Measurements from ENCODE around the gene DPEP1.

DNA sequence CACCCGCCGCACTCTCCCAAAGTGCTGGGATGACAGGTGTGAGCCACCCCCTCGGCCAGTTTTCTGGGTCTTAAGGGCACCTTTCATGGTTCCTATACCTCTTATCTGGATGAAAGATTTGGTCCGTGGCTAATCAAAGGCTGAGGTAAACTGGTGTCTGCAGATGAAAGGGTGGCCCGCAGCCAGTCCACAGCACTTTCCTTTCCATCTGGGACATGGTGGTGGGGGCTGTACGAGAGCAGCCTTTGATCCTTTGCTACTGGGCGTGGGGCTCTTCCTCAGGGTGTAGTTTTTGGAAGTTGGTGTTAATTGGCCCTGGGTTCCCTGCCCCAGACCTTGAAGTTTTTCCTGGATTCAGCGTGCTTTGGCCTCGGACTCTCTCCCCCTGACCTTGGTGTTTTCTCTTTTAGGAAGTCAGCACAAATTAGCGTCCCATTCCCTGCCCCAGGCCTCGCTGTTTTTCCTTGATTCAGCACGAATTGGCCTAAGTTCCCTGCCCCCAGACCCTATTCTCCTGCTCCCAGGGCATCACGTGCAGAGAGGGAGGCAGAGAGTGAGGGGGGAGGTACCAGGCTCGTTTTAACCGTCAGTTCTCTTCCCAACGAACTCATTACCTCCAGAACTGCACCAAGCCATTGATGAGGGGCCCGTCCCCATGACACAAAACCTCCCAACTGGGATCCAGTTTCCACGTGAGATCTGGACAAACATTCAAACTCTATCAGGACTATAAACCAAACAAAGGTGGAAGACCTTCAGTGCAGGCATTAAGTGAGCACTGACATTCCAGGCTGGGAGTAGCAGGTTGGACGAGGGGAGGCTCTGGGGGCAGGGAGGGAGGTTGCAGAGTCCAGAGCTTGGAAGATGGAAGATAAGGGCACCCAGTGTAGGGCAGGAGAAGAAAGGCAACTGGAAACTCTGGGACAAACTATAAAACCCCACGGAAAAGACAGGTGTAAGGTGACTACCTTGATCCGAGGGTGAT lies 11.6 kb downstream of the DPEP1 start:
- TF ChIP-seq, protein P1, sequence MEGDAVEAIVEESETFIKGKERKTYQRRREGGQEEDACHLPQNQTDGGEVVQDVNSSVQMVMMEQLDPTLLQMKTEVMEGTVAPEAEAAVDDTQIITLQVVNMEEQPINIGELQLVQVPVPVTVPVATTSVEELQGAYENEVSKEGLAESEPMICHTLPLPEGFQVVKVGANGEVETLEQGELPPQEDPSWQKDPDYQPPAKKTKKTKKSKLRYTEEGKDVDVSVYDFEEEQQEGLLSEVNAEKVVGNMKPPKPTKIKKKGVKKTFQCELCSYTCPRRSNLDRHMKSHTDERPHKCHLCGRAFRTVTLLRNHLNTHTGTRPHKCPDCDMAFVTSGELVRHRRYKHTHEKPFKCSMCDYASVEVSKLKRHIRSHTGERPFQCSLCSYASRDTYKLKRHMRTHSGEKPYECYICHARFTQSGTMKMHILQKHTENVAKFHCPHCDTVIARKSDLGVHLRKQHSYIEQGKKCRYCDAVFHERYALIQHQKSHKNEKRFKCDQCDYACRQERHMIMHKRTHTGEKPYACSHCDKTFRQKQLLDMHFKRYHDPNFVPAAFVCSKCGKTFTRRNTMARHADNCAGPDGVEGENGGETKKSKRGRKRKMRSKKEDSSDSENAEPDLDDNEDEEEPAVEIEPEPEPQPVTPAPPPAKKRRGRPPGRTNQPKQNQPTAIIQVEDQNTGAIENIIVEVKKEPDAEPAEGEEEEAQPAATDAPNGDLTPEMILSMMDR (IDR thresholded peaks at IDR 0.05) = no peak
- TF ChIP-seq EP300 (IDR thresholded peaks at IDR 0.05; ENCODE audit: low read depth) = no peak
- no peak for TF ChIP-seq POLR2A (IDR thresholded peaks at IDR 0.05)

Data from transverse colon (tissue), 3 donors.